ENCODE results near the gene PTCH1. TPM values are rescaled to one million over a fixed set of nuclear protein-coding genes. Genes with fewer than 3 reads are reported as not detected.

PTCH1 gene
- total RNA-seq, 2 donors from 2014 or later: 8.3 to 47.5 TPM

DNA sequence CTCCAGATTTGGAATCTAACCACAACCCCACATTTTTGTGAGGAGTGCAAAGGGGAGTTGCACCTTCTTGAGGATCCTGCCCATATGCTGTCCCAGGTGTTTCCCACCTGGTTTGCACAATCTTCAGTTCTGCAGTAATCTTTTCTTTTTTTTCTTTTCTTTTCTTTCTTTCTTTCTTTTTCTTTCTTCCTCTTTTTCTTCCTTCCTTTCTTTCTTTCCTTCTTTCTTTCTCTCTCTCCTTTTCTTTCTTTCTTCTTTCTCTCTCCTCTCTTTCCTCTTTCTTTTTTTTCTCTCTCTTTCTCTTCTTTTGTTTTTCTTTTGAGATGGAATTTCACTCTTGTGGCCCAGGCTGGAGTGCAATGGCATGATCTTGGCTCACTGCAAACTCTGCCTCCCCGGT, 109.2 kb downstream of the PTCH1 start:
- Histone ChIP-seq H3K36me3 (replicated peaks in 1 of 2; ENCODE audit: insufficient read depth in 1 of 2, low read depth in 2 of 2) (no peaks in the 10 kb centered on the region), H3K27ac (no peak overlapping the region), H3K27me3 (no peaks in the 10 kb centered on the region), H3K4me3 (no peak overlapping the region), H3K9me3 (no peaks in the 10 kb centered on the region), H3K4me1 (no peaks in the 10 kb centered on the region)
- DNase-seq: no peak
- TF ChIP-seq POLR2A (IDR thresholded peaks at IDR 0.05): no peak
- TF ChIP-seq, protein P1, sequence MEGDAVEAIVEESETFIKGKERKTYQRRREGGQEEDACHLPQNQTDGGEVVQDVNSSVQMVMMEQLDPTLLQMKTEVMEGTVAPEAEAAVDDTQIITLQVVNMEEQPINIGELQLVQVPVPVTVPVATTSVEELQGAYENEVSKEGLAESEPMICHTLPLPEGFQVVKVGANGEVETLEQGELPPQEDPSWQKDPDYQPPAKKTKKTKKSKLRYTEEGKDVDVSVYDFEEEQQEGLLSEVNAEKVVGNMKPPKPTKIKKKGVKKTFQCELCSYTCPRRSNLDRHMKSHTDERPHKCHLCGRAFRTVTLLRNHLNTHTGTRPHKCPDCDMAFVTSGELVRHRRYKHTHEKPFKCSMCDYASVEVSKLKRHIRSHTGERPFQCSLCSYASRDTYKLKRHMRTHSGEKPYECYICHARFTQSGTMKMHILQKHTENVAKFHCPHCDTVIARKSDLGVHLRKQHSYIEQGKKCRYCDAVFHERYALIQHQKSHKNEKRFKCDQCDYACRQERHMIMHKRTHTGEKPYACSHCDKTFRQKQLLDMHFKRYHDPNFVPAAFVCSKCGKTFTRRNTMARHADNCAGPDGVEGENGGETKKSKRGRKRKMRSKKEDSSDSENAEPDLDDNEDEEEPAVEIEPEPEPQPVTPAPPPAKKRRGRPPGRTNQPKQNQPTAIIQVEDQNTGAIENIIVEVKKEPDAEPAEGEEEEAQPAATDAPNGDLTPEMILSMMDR (IDR thresholded peaks at IDR 0.05): no peak
- WGBS, 2 donors: 88 to 100% methylated on average over 1 of the region's 1 CpG
- intact Hi-C loops (cut with DNase I): no loop called here
- ATAC-seq: no peak

DNA sequence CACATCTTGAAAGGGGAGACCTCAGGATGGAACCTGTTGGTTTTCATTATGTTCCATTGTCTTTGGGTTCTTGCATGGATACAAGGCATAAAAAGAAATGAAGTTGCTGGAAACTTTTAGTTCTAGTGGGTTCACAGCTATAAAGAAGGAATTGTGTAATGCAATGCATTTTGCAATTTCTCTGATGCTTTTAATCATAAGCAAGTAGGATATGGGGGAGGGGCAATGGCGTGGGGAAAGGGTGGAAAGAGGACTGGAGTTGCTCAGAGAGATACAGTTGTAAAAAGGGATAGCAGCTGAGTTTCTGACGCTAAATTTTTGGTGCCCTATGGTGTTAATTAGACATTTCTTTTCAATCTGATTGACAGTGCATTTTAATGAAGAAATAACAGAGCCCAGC, 110.7 kb downstream of the PTCH1 start:
- DNase-seq: peak in 2 of 4 donors; percentile 18 to 31
- ATAC-seq: no peak
- no peak for TF ChIP-seq POLR2A (IDR thresholded peaks at IDR 0.05)
- TF ChIP-seq, protein P1 (IDR thresholded peaks at IDR 0.05): no peak
- Histone ChIP-seq H3K27me3 (no peaks in the 10 kb centered on the region), H3K4me3 (no peak overlapping the region), H3K36me3 (replicated peaks in 1 of 2; ENCODE audit: insufficient read depth in 1 of 2, low read depth in 2 of 2) (no peaks in the 10 kb centered on the region), H3K27ac (no peak overlapping the region), H3K4me1 (no peaks in the 10 kb centered on the region), H3K9me3 (no peaks in the 10 kb centered on the region)
- 67 to 81% methylated on average over 2 of the region's 2 CpGs for WGBS, 2 donors
- intact Hi-C loops (cut with DNase I): no loop called here

DNA sequence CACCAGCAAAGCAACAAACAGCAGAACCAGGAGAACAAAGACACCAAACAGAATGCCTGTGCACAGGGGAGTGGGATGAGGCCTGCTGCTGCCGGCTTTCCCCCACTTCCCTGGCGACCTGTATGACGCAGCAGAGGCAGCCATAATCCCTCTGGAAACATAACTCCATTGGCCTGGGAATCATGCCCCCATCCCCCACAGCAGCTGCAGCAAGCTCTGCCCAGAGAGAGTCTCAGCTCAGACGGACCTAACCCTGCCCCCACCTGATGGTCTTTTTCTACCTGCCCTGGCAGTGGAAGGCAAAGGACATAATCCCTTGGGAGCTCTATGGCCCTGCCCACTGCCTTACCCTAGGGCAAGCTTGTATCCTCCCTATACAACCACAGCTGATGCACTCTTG, 117.5 kb downstream of the PTCH1 start:
- ATAC-seq: no peak
- intact Hi-C loops (cut with DNase I): no loop called here
- no peaks in the 10 kb centered on the region for H3K4me1 ChIP-seq
- H3K9me3 ChIP-seq: no peaks in the 10 kb centered on the region
- no peak overlapping the region for H3K4me3 ChIP-seq
- no peaks in the 10 kb centered on the region for H3K36me3 ChIP-seq (replicated peaks in 1 of 2; ENCODE audit: insufficient read depth in 1 of 2, low read depth in 2 of 2)
- no peak overlapping the region for H3K27ac ChIP-seq
- H3K27me3 ChIP-seq: no peaks in the 10 kb centered on the region
- no peak for DNase-seq
- TF ChIP-seq, protein P1 (IDR thresholded peaks at IDR 0.05): no peak
- TF ChIP-seq POLR2A (IDR thresholded peaks at IDR 0.05): no peak
- 92 to 94% methylated on average over 4 of the region's 4 CpGs for WGBS, 2 donors

Small RNAs within 50 kb of the gene (small RNA-seq; reads per million reads assigned to genes)
- not detected for gene MT1P1

Other genes with a start within 250 kb of the PTCH1 start
- 10 to 100 TPM in 1 of 2 donors, 1 to 10 TPM in 1; 7.5 to 12.5 TPM for gene FANCC, start 199.3 kb downstream of the PTCH1 start, total RNA-seq